ENCODE results near the gene CNTD1. TPM values are rescaled to one million over a fixed set of nuclear protein-coding genes. Genes with fewer than 3 reads are reported as not detected.
A peak's percentile ranks its signal among the peaks of the same experiment; 100 is the strongest.

CNTD1 gene
- total and polyA plus RNA-seq, 4 donors = 0.61 to 1.6 (median 0.78) TPM

GRCh38 chr17:42803074-42803883 lies 4.6 kb downstream of the CNTD1 start:
- no peak overlapping the region for H3K9ac ChIP-seq (ENCODE audit: insufficient read depth in 1 of 2, low read length in 2 of 2)
- H3K36me3 ChIP-seq (ENCODE audit: control insufficient read depth in 4 of 4, insufficient read depth in 4 of 4, low read length in 4 of 4) = peaks cover 0 to 2% (median 0%) of the 10 kb centered on the region in 4 donors
- H3K27ac ChIP-seq (ENCODE audit: low read depth in 1 of 2, low read length in 1 of 2) = no peak overlapping the region
- ATAC-seq (ENCODE audit: insufficient read depth, low FRiP score) (no peak), DNase-seq (no peak)
- WGBS, 2 donors = 60 to 79% methylated on average over 2 of the region's 2 CpGs
- no peaks in the 10 kb centered on the region for H3K27me3 ChIP-seq (ENCODE audit: control insufficient read depth in 3 of 3, insufficient read depth in 3 of 3, low read length in 2 of 3)
- H3K4me3 ChIP-seq = no peak overlapping the region
- H3K4me1 ChIP-seq (ENCODE audit: control insufficient read depth in 5 of 5, insufficient read depth in 5 of 5, low read length in 5 of 5) = peaks cover 0 to 8% (median 0%) of the 10 kb centered on the region in 5 donors
- no peaks in the 10 kb centered on the region for H3K9me3 ChIP-seq (ENCODE audit: control insufficient read depth in 4 of 4, insufficient read depth in 3 of 4, low read length in 3 of 4)
- no peak for TF ChIP-seq CTCF (IDR thresholded peaks at IDR 0.05; ENCODE audit: control extremely low read depth, extremely low read depth)

- H3K9ac ChIP-seq (ENCODE audit: insufficient read depth in 1 of 2, low read length in 2 of 2) = no peak overlapping the region
- no peak for ATAC-seq (ENCODE audit: insufficient read depth, low FRiP score)
- H3K27ac ChIP-seq (ENCODE audit: low read depth in 1 of 2, low read length in 1 of 2) = peak overlapping the region in 1 of 2 donors; percentile 31
- WGBS, 2 donors = 84 to 86% methylated on average over 1 of the region's 1 CpG
- peak in 2 of 3 donors; percentile 47 to 70 for DNase-seq
- H3K4me3 ChIP-seq = no peak overlapping the region
- H3K9me3 ChIP-seq (ENCODE audit: control insufficient read depth in 4 of 4, insufficient read depth in 3 of 4, low read length in 3 of 4) = no peaks in the 10 kb centered on the region
- H3K4me1 ChIP-seq (ENCODE audit: control insufficient read depth in 5 of 5, insufficient read depth in 5 of 5, low read length in 5 of 5) = peaks cover 0 to 8% (median 0%) of the 10 kb centered on the region in 5 donors
- no peaks in the 10 kb centered on the region for H3K27me3 ChIP-seq (ENCODE audit: control insufficient read depth in 3 of 3, insufficient read depth in 3 of 3, low read length in 2 of 3)
- TF ChIP-seq CTCF (IDR thresholded peaks at IDR 0.05; ENCODE audit: control extremely low read depth, extremely low read depth) = no peak
- peaks cover 0 to 4% (median 0%) of the 10 kb centered on the region in 4 donors for H3K36me3 ChIP-seq (ENCODE audit: control insufficient read depth in 4 of 4, insufficient read depth in 4 of 4, low read length in 4 of 4)
Observed at GRCh38 chr17:42804918-42805367, 6.3 kb downstream of the CNTD1 start.

GRCh38 chr17:42806249-42806648 lies 7.6 kb downstream of the CNTD1 start:
- no peak for TF ChIP-seq CTCF (IDR thresholded peaks at IDR 0.05; ENCODE audit: control extremely low read depth, extremely low read depth)
- ATAC-seq (ENCODE audit: insufficient read depth, low FRiP score) = no peak
- no peak for DNase-seq
- WGBS, 2 donors = 88 to 94% methylated on average over 1 of the region's 1 CpG
- Histone ChIP-seq H3K4me3 (no peak overlapping the region), H3K4me1 (ENCODE audit: control insufficient read depth in 5 of 5, insufficient read depth in 5 of 5, low read length in 5 of 5) (peaks cover 0 to 8% (median 0%) of the 10 kb centered on the region in 5 donors), H3K9ac (ENCODE audit: insufficient read depth in 1 of 2, low read length in 2 of 2) (no peak overlapping the region), H3K9me3 (ENCODE audit: control insufficient read depth in 4 of 4, insufficient read depth in 3 of 4, low read length in 3 of 4) (no peaks in the 10 kb centered on the region), H3K36me3 (ENCODE audit: control insufficient read depth in 4 of 4, insufficient read depth in 4 of 4, low read length in 4 of 4) (peaks cover 0 to 5% (median 4%) of the 10 kb centered on the region in 4 donors), H3K27ac (ENCODE audit: low read depth in 1 of 2, low read length in 1 of 2) (no peak overlapping the region), H3K27me3 (ENCODE audit: control insufficient read depth in 3 of 3, insufficient read depth in 3 of 3, low read length in 2 of 3) (no peaks in the 10 kb centered on the region)
